ENCODE results near the gene ZNHIT2.

GRCh38 chr11:65131417-65131776, 13.9 kb upstream of the ZNHIT2 start:
- TF ChIP-seq CTCF (IDR thresholded peaks at IDR 0.05) = no peak
- TF ChIP-seq POLR2A (IDR thresholded peaks at IDR 0.05) = no peak
- TF ChIP-seq POLR2AphosphoS5 (IDR thresholded peaks at IDR 0.05) = no peak
